Umbilical cord (tissue), 2 donors: ENCODE data around the gene SNAPIN. TPM values are rescaled to one million over a fixed set of nuclear protein-coding genes. Genes with fewer than 3 reads are reported as not detected.

Source experiments
- DNase-seq: peaks from one replicate; pipeline ENCODE4 v3.0.0-alpha.2; 2015; ENCODE audit warnings: low spot score
- total RNA-seq: library from RNA; depleted of rRNA; stranded (reverse); fragments of >200 nt; gene quantifications from one replicate; pipeline ENCODE4 v1.2.3, GENCODE V29; 2014; ENCODE audit warnings: low replicate concordance; ENCODE audit not compliant: insufficient read depth

The SNAPIN gene
- total RNA-seq, result 36.6 TPM

DNA sequence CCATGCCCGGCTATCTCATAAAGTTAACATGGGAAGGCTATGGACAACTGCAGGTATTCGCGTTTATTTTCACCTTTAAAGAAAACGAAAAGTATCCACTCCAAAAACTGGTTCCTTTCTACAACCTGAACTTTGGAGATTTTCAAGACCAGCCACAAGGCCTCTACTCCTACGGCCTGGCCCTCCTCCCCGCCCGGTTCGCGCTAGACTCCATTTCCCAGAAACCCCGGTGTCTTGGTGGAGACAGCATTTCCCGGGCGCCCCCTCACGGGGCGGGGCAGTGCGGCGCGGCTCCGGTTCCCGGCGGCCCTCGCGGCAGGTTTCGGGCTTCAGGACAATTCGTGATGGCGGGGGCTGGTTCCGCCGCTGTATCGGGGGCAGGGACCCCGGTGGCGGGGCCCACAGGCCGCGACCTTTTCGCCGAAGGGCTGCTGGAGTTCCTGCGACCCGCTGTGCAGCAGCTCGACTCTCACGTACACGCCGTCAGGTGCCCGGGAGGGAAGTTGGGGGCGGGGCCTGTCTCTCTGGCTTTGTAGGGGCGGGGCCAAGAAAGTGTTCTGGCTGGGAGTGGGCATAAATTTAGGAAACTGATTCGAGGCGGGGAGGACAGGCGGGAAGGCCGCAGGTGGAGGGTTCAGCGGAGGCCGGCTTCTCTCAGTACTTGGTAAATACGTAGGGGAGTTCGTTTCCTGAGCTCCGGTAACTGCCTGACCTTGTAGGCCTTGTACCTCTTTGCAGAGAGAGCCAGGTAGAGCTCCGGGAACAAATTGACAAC is at the start of gene SNAPIN:
TSS of gene SNAPIN (plus strand) at position 304 of the 775 bp plus-strand sequence. CDS start at position 345, 41 bp downstream.
- DNase-seq, result peak; percentile 97

DNA sequence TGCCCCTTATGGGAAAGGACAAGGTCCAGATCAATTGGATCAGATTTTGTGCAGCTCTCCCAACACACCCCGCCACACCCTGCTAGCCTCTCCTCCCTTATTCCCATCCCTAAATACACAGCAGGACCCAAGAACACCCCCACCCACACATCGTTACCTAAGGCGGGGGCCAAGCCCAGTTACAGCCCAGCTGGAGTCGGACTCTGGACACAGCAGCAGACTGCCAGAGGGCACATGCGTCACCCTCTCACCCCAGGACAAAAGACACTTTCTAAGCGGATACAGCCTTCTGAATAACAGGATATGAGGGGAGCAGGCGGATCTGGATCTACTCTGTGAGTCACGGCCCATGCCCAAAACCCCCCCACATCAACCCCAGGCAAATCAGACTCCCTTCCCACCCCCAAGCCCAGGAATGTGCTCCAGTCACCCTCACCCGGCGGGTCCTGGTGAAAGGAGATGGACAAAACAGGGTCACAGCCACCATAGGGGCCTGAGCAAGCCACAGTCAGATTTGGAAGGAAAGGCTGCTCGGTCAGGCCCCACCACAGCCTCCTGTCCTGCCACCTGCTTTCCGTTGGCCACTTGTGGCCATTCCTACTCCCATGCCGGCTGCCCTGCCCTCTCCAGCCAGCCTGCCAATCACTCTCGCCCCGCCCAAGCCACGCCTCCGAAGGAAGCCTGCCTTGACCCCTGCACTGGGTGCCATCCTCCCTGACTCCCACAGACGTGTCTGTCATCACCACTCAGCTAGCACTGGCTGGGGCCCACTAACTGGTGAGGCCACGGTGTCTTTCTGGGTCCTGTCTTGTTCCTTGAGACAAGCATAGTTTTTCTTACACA is 49.5 kb upstream of the SNAPIN start:
- DNase-seq, result peak; percentile 68

- DNase-seq, result no peak
These were observed 49.0 kb upstream of the SNAPIN start for GRCh38 chr1:153609585-153609907.

GRCh38 chr1:153610334-153610733 is 48.2 kb upstream of the SNAPIN start:
- no peak for DNase-seq

GRCh38 chr1:153610811-153611301 is 47.6 kb upstream of the SNAPIN start:
- DNase-seq, result no peak

GRCh38 chr1:153611356-153611755 is 47.1 kb upstream of the SNAPIN start:
- DNase-seq, result no peak

GRCh38 chr1:153612111-153612754 is 46.3 kb upstream of the SNAPIN start:
- peak; percentile 30 for DNase-seq

DNA sequence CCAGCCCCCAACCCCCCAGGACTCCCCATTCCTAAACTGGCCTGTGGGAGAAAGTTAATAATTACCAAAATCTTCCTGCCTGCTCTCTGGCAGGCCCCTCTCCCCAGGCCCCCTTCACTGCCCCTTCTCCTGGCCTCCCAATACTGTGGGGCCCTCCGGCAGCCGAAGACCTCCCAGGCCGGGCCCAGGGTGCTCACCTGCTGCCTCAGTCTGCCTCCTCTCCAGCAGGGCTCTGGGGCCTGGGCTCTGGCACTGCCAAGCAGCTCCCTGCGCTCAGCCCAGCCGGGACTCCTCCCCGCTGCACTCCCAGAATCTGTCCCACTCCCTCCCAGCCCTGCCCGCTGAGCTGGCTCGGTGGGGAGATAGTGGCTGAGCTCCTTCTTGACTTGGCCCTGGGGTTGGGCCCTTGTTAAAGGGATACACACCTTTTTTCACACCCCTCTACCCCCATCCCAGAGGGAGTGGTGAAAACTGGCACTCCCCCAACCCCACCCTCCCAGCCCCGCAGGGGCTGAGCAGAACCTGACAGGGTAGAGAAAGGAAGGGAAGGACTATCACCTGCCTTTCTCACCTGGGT is 45.7 kb upstream of the SNAPIN start, which contains the start of gene S100A16:
TSS of gene S100A16 (minus strand) at position 383 of the 577 bp plus-strand sequence. CDS start 4,986 bp downstream, outside the sequence.
- DNase-seq, result peak; percentile 89

GRCh38 chr1:153613406-153613805 is 45.1 kb upstream of the SNAPIN start:
- DNase-seq, result no peak

DNA sequence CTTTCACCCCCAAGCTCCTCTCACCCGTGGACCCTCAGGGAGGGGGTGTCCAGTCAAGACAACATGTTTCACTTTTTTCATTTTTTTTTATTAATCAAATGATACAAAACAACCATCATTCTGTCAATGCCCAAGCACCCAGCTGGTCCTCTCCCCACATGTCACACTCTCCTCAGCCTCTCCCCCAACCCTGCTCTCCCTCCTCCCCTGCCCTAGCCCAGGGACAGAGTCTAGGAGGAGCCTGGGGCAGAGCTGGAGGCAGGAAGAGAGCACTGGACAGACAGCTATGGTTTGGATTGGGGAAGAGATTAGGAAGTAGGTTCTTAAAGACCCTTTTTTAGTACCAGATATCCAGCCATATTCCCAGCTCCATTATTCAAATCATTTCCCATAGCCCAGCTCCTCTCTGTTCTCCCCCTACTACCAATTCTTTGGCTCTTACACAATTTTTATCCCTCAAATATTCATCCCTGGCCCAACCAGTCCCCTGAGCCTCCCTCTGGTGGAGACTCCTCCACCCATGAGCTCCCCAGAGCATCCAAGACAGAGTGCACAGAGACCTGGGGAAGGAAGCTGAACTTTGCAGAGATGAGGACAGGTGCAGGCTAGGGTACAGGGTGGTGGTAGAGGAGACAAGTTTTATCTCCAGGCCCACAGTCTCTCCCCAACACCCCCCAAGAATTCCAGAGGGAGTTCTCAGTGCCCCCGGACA is 44.2 kb upstream of the SNAPIN start:
- DNase-seq, result no peak

- DNase-seq, result no peak
These were observed 43.6 kb upstream of the SNAPIN start for GRCh38 chr1:153614906-153615305.

- DNase-seq, result no peak
These were observed 43.1 kb upstream of the SNAPIN start for GRCh38 chr1:153615406-153615805.

DNA sequence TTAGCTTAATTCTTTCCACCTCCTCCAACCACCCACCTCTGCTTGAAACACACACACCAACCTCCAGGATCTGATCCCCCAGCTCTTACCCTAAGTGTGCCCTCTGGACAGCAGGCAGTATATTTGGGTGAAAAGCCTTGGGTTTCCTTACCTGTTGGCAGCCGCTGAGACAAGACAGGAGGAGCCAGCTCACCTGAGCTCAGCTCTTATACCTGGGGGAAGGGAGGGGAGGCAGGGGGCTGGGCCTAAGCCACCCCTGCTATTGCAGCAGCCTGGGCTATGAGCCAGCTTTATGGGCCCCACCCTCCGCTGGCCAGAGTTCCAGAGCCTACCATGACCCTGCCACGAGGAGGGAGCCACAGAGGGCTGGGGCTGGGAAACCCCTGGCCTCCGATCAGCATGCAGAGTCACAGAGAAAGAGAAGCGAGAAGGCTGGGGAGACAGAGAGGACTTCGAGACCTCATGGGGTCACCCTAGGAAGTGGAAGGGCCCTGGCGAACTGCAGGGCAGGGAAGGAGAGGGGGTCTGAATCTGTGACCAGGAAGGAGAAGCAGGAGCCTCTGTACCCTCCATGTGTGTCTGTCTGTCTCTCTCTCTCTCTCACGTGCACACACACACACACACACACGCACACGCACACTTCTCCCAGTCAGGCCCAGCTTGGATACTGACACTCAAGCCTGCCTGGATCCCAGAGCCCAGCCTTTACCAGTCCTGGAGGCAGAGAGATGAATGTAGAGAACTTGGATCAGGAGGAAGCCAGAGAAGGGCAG is 42.2 kb upstream of the SNAPIN start, which contains the start of gene S100A14:
TSS of gene S100A14 (minus strand) at position 182 of the 773 bp plus-strand sequence. CDS start 467 bp downstream, outside the sequence.
- peak; percentile 37 for DNase-seq

GRCh38 chr1:153616917-153617311 is 41.6 kb upstream of the SNAPIN start:
- peak; percentile 28 for DNase-seq

GRCh38 chr1:153617663-153618062 is 40.8 kb upstream of the SNAPIN start:
- DNase-seq, result no peak

GRCh38 chr1:153619171-153619570 is 39.3 kb upstream of the SNAPIN start:
- no peak for DNase-seq

GRCh38 chr1:153623101-153623500 is 35.4 kb upstream of the SNAPIN start:
- no peak for DNase-seq

DNA sequence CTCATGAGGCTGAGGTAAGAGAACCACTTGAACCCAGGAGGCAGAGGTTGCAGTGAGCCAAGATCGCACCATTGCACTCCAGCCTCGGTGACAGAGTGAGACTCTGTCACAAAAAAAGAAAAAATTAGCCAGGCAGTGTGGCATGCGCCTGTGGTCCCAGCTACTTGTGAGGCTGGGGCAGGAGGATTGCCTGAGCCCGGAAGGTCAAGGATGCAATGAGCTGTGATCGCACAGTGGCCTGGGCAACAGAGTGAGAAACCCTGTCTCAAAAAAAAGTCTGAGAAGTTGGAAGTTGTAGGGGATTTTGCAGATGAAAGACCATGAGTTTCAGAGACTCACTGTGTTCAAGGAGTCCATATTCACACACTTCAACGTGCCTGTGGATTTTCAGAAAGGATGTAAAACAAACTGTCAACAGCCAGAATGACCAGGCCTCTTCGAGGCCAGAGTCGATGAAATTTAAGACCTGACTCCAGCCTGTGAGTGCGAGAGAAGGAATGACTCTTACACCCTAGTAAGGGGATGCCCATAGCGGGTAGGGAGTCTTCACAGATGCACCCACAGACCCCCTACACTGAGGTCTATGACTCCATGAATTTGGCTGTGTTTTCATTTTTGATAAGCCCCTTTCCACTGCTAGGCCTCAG is 33.4 kb upstream of the SNAPIN start:
- peak; percentile 40 for DNase-seq

DNA sequence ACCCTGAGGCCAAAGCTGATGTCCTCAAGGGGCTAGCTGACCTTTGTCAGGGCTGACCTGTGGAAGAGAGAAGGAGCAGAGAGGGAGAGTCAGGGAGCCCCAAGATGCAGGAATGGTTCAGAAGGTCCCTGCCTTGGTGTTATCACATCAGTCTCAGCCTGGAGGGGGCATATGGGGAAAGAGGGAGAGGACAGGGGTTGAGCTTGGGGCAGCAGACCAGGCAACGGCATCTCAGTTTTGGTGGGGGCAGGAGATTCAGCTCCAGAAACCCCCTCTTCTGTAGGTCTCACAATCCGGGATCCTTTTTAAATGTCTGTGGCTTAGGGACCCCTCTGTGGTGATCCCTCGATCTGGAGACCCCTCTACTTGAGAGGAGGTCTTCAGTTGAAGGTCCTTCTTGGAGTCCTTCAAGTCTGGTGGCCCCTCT is 32.0 kb upstream of the SNAPIN start:
- no peak for DNase-seq
